Sigmoid colon (tissue), 3 donors: ENCODE results near the gene ZNF329.

Source experiments
- CTCF ChIP-seq, 4 experiments: fragments of 450-650 bp in 3 of 4; fragments of 200-600 bp in 1 of 4; IDR thresholded peaks; one replicate each; pipeline ENCODE4 v1.5.1; 2016 to 2019; ENCODE audit warnings: antibody characterized with exemption in 4 of 4, mild to moderate bottlenecking in 3 of 4, moderate library complexity in 2 of 4
- POLR2A ChIP-seq, 2 donors: fragments of 450-650 bp; IDR thresholded peaks; one replicate each; pipeline ENCODE4 v1.6.1; 2016; ENCODE audit warnings: antibody characterized with exemption in 2 of 2, mild to moderate bottlenecking in 2 of 2, moderate library complexity in 2 of 2

- TF ChIP-seq CTCF (IDR thresholded peaks at IDR 0.05): no peak
- TF ChIP-seq POLR2A (IDR thresholded peaks at IDR 0.05): no peak
Observed at GRCh38 chr19:58118979-58119733, 31.4 kb downstream of the ZNF329 start.
